Activated naive CD4-positive, alpha-beta T cell treated with anti-CD3 and anti-CD28 coated beads, Interleukin-2, amount 50 U/mL, for 24 hours (primary cell): ENCODE results near the gene CASD1.

ENCODE experiments used
- H3K27ac Mint-ChIP-seq: one replicate; pipeline ENCODE4 v1.8.0; 2021; ENCODE audit warnings: mild to moderate bottlenecking, mixed read lengths
- H3K27me3 Mint-ChIP-seq: one replicate; pipeline ENCODE4 v1.8.0; 2021; ENCODE audit warnings: mixed read lengths
- H3K36me3 Mint-ChIP-seq: one replicate; pipeline ENCODE4 v1.8.0; 2021; ENCODE audit warnings: mixed read lengths
- H3K4me1 Mint-ChIP-seq: one replicate; pipeline ENCODE4 v1.8.0; 2021; ENCODE audit warnings: mixed read lengths
- H3K4me3 Mint-ChIP-seq: one replicate; pipeline ENCODE4 v1.8.0; 2021; ENCODE audit warnings: mild to moderate bottlenecking, mixed read lengths
- H3K9me3 Mint-ChIP-seq: one replicate; pipeline ENCODE4 v1.8.0; 2021; ENCODE audit warnings: mixed read lengths

The CASD1 gene

GRCh38 chr7:94591176-94591575 lies 81.6 kb downstream of the CASD1 start:
- H3K27me3 Mint-ChIP-seq = no peaks in the 10 kb centered on the region
- no peaks in the 10 kb centered on the region for H3K9me3 Mint-ChIP-seq
- no peaks in the 10 kb centered on the region for H3K4me1 Mint-ChIP-seq
- no peak overlapping the region for H3K4me3 Mint-ChIP-seq
- H3K36me3 Mint-ChIP-seq = peaks cover 7% of the 10 kb centered on the region
- H3K27ac Mint-ChIP-seq = no peak overlapping the region

- Mint-ChIP-seq H3K4me1 (no peaks in the 10 kb centered on the region), H3K27me3 (no peaks in the 10 kb centered on the region), H3K9me3 (no peaks in the 10 kb centered on the region), H3K36me3 (no peaks in the 10 kb centered on the region), H3K4me3 (no peak overlapping the region), H3K27ac (no peak overlapping the region)
These were observed 85.3 kb downstream of the CASD1 start for GRCh38 chr7:94594882-94595281.

GRCh38 chr7:94595717-94596116 lies 86.1 kb downstream of the CASD1 start:
- Mint-ChIP-seq H3K9me3 (no peaks in the 10 kb centered on the region), H3K4me1 (no peaks in the 10 kb centered on the region), H3K27ac (no peak overlapping the region), H3K4me3 (no peak overlapping the region), H3K36me3 (no peaks in the 10 kb centered on the region), H3K27me3 (no peaks in the 10 kb centered on the region)

- Mint-ChIP-seq H3K4me3 (no peak overlapping the region), H3K27ac (no peak overlapping the region), H3K27me3 (no peaks in the 10 kb centered on the region), H3K9me3 (peaks cover 6% of the 10 kb centered on the region), H3K36me3 (no peaks in the 10 kb centered on the region), H3K4me1 (no peaks in the 10 kb centered on the region)
These were observed 90.7 kb downstream of the CASD1 start for GRCh38 chr7:94600267-94600666.

- no peak overlapping the region for H3K27ac Mint-ChIP-seq
- peaks cover 17% of the 10 kb centered on the region for H3K9me3 Mint-ChIP-seq
- H3K4me1 Mint-ChIP-seq = no peaks in the 10 kb centered on the region
- H3K4me3 Mint-ChIP-seq = no peak overlapping the region
- peaks cover 3% of the 10 kb centered on the region for H3K36me3 Mint-ChIP-seq
- peaks cover 2% of the 10 kb centered on the region for H3K27me3 Mint-ChIP-seq
These were observed 92.6 kb downstream of the CASD1 start for GRCh38 chr7:94602181-94602580.

GRCh38 chr7:94605031-94605430 lies 95.4 kb downstream of the CASD1 start:
- Mint-ChIP-seq H3K27ac (no peak overlapping the region), H3K27me3 (peaks cover 7% of the 10 kb centered on the region), H3K4me1 (no peaks in the 10 kb centered on the region), H3K36me3 (peaks cover 4% of the 10 kb centered on the region), H3K4me3 (no peak overlapping the region), H3K9me3 (peaks cover 27% of the 10 kb centered on the region)
